Body of pancreas (tissue), 4 donors: ENCODE measurements around the gene SYCE3. TPM values are rescaled to one million over a fixed set of nuclear protein-coding genes. Genes with fewer than 3 reads are reported as not detected.
"Not testable (repeated sequence)": the region's sequence is repeated elsewhere in the genome, so short reads cannot be mapped to it uniquely, and the experiment has no call there.

Source experiments
- ATAC-seq: fragments of 150-250 bp; one replicate; pipeline ENCODE4 v1.9.1; 2016
- DNase-seq, 4 donors: peaks; one replicate each; pipeline ENCODE4 v3.0.0-alpha.2; 2019
- H3K27ac ChIP-seq, 4 donors: fragments of 200-600 bp; sonication (generic); 1 replicate in 3 of 4; 2 replicates in 1 of 4; pipeline versions ENCODE4 v1.5.1 to v1.6.1; 2016 to 2019; ENCODE audit warnings: mild to moderate bottlenecking in 1 of 4, mixed read lengths in 1 of 4, moderate library complexity in 1 of 4
- H3K27me3 ChIP-seq, 2 donors: fragments of 200-600 bp; sonication (generic); one replicate each; pipeline ENCODE4 v1.6.0; 2016; ENCODE audit warnings: mild to moderate bottlenecking in 1 of 2
- H3K36me3 ChIP-seq, 2 donors: fragments of 200-600 bp; sonication (generic); replicated peaks in 1 of 2; 2 replicates each; pipeline ENCODE4 v1.5.1; 2016; ENCODE audit warnings: low read depth in 2 of 2; ENCODE audit not compliant: insufficient read depth in 1 of 2
- H3K4me1 ChIP-seq: fragments of 200-600 bp; sonication (generic); one replicate; pipeline ENCODE4 v1.6.0; 2016
- H3K4me3 ChIP-seq, 2 donors: fragments of 200-600 bp; sonication (generic); 1 replicate in 1 of 2; 2 replicates in 1 of 2; pipeline ENCODE4 v1.5.1; 2016 to 2019
- H3K9me3 ChIP-seq, 3 donors: fragments of 200-600 bp; sonication (generic); 1 replicate in 2 of 3; 2 replicates in 1 of 3; pipeline ENCODE4 v1.5.1; 2016
- CTCF ChIP-seq, 7 experiments: fragments of 450-650 bp in 4 of 7; fragments of 200-600 bp in 3 of 7; sonication (generic) in 3 of 7; IDR thresholded peaks; one replicate each; pipeline ENCODE4 v1.5.1; 2016 to 2019; ENCODE audit warnings: antibody characterized with exemption in 7 of 7
- POLR2A ChIP-seq, 3 donors: fragments of 450-650 bp; IDR thresholded peaks; one replicate each; pipeline ENCODE4 v1.6.1; 2016; ENCODE audit warnings: antibody characterized with exemption in 3 of 3, mild to moderate bottlenecking in 2 of 3
- WGBS, 2 donors: methylation state at CpG; one replicate each; pipeline ENCODE4 v1.1.5; 2017; 5-methylcytosine and 5-hydroxymethylcytosine counted together
- intact Hi-C: fragments of 100-400 bp; cut with DNase I; formaldehyde crosslinking; loops from one replicate; pipeline ENCODE4 v1.15.1; 2023
- total RNA-seq, 2 donors: library from RNA; depleted of rRNA; stranded (reverse); fragments of >200 nt; gene quantifications; one replicate each; pipeline ENCODE4 v1.1.0, GENCODE V29; 2016

SYCE3 gene
- total RNA-seq, 2 donors from 2014 or later: not detected

- Histone ChIP-seq H3K36me3 (no peaks in the 10 kb centered on the region), H3K27me3 (no peaks in the 10 kb centered on the region), H3K4me3 (no peak overlapping the region), H3K9me3 (no peaks in the 10 kb centered on the region), H3K4me1 (peaks cover 14% of the 10 kb centered on the region), H3K27ac (peak overlapping the region in 3 of 4 donors; percentile 84 to 95 (median 90))
- intact Hi-C loops: no loop called here
- DNase-seq (no peak), ATAC-seq (no peak)
- TF ChIP-seq CTCF (IDR thresholded peaks at IDR 0.05): no peak
- TF ChIP-seq POLR2A (IDR thresholded peaks at IDR 0.05): no peak
- WGBS, 2 donors: 71 to 81% methylated on average over 13 of the region's 13 CpGs
These were observed 25.0 kb downstream of the SYCE3 start for GRCh38 chr22:50537765-50538164.

- Histone ChIP-seq H3K4me3 (no peak overlapping the region), H3K4me1 (peaks cover 29% of the 10 kb centered on the region), H3K36me3 (no peaks in the 10 kb centered on the region), H3K27me3 (peaks cover 0 to 7% of the 10 kb centered on the region in 2 donors), H3K27ac (no peak overlapping the region), H3K9me3 (no peaks in the 10 kb centered on the region)
- DNase-seq: no peak
- no peak for TF ChIP-seq POLR2A (IDR thresholded peaks at IDR 0.05)
- TF ChIP-seq CTCF (IDR thresholded peaks at IDR 0.05): no peak
- ATAC-seq: no peak
- intact Hi-C loops: no loop called here
- 66% methylated on average over 3 of the region's 3 CpGs for WGBS, 2 donors
These were observed 26.5 kb downstream of the SYCE3 start for GRCh38 chr22:50536226-50536625.

- WGBS, 2 donors: 65 to 73% methylated on average over 8 of the region's 8 CpGs
- Histone ChIP-seq H3K4me1 (peaks cover 40% of the 10 kb centered on the region), H3K4me3 (no peak overlapping the region), H3K27ac (peak overlapping the region in 1 of 4 donors; percentile 85), H3K9me3 (no peaks in the 10 kb centered on the region), H3K36me3 (no peaks in the 10 kb centered on the region), H3K27me3 (peaks cover 0 to 17% of the 10 kb centered on the region in 2 donors)
- TF ChIP-seq CTCF (IDR thresholded peaks at IDR 0.05) (no peak), POLR2A (IDR thresholded peaks at IDR 0.05) (no peak)
- ATAC-seq (no peak), DNase-seq (no peak)
- intact Hi-C loops: no loop called here
These were observed 27.6 kb downstream of the SYCE3 start for GRCh38 chr22:50535113-50535512.

GRCh38 chr22:50533856-50534711 is 28.6 kb downstream of the SYCE3 start:
- Histone ChIP-seq H3K4me1 (peaks cover 38% of the 10 kb centered on the region), H3K27me3 (peaks cover 0 to 21% of the 10 kb centered on the region in 2 donors), H3K27ac (peak overlapping the region in 1 of 4 donors; percentile 85)
- H3K36me3 ChIP-seq, ATAC-seq, H3K9me3 ChIP-seq, H3K4me3 ChIP-seq, intact Hi-C loops: not testable (repeated sequence)
- peak in 1 of 4 donors; percentile 71 for DNase-seq
- peak in 2 of 3 donors; percentile 9 to 60 for TF ChIP-seq POLR2A (IDR thresholded peaks at IDR 0.05)
- WGBS, 2 donors: 53 to 55% methylated on average over 21 of the region's 21 CpGs

- Histone ChIP-seq H3K9me3 (no peaks in the 10 kb centered on the region), H3K4me3 (no peak overlapping the region), H3K36me3 (no peaks in the 10 kb centered on the region), H3K4me1 (peaks cover 36% of the 10 kb centered on the region), H3K27ac (peak overlapping the region in 2 of 4 donors; percentile 3 to 85), H3K27me3 (peaks cover 0 to 21% of the 10 kb centered on the region in 2 donors)
- no peak for DNase-seq
- WGBS, 2 donors: 51 to 68% methylated on average over 19 of the region's 19 CpGs
- no peak for ATAC-seq
- TF ChIP-seq CTCF (IDR thresholded peaks at IDR 0.05): no peak
- no peak for TF ChIP-seq POLR2A (IDR thresholded peaks at IDR 0.05)
- intact Hi-C loops: no loop called here
These were observed 29.6 kb downstream of the SYCE3 start for GRCh38 chr22:50532824-50533796.
